SK-N-SH (cell line): Measurements from ENCODE around the gene CNKSR2. TPM values are rescaled to one million over a fixed set of nuclear protein-coding genes. Genes with fewer than 3 reads are reported as not detected.

Source experiments
- CTCF ChIA-PET: fragments of 300-600, 350-600 bp; formaldehyde crosslinking; extraction: SDS; loops from one replicate; lab custom pipeline; 2021; lab: Yijun Ruan, JAX
- POLR2A ChIA-PET: fragments of 350-600 bp; sonication (Branson Sonifier 250); formaldehyde crosslinking; extraction: SDS; loops from one replicate; lab custom pipeline; 2020; ENCODE audit warnings: antibody characterized with exemption, inconsistent platforms; lab: Yijun Ruan, JAX
- DNase-seq: peaks from one replicate; pipeline ENCODE4 v3.0.0; 2012
- H2AFZ ChIP-seq: fragments of 200-600 bp; sonication (generic); 2 replicates; pipeline ENCODE4 v1.8.1; 2016; ENCODE audit warnings: antibody characterized with exemption, mild to moderate bottlenecking, low read depth
- H3F3A ChIP-seq: fragments of 200-600 bp; sonication (generic); replicated peaks from 2 replicates; pipeline ENCODE3; 2016; ENCODE audit warnings: antibody characterized with exemption, mild to moderate bottlenecking; ENCODE audit not compliant: insufficient read depth
- H3K27ac ChIP-seq, 2 experiments: fragments of 200-500 bp in 1 of 2; fragments of 200-600 bp in 1 of 2; sonication (Bioruptor generic) in 1 of 2; sonication (generic), shearing (Covaris generic) in 1 of 2; 2 replicates each; pipeline versions ENCODE4 v1.5.1 to v1.6.1; 2014 to 2016; ENCODE audit warnings: low read depth in 2 of 2, inconsistent platforms in 1 of 2, low read length in 1 of 2, mild to moderate bottlenecking in 1 of 2, mixed read lengths in 1 of 2
- H3K27me3 ChIP-seq: fragments of 200-600 bp; sonication (generic), shearing (Covaris generic); 2 replicates; pipeline ENCODE4 v1.6.1; 2016; ENCODE audit warnings: mixed run types; ENCODE audit not compliant: insufficient read depth
- H3K36me3 ChIP-seq, 2 experiments: fragments of 200-500 bp in 1 of 2; fragments of 200-600 bp in 1 of 2; sonication (Bioruptor generic) in 1 of 2; sonication (generic) in 1 of 2; replicated peaks in 1 of 2; 2 replicates each; pipeline versions ENCODE3 to v1.5.1; 2014 to 2016; ENCODE audit warnings: low read length in 1 of 2, mild to moderate bottlenecking in 1 of 2; ENCODE audit not compliant: insufficient read depth in 2 of 2, control insufficient read depth in 1 of 2
- H3K4me1 ChIP-seq, 2 experiments: fragments of 200-500 bp in 1 of 2; fragments of 200-600 bp in 1 of 2; sonication (Bioruptor generic) in 1 of 2; sonication (generic), shearing (Covaris generic) in 1 of 2; 2 replicates each; pipeline versions ENCODE4 v1.5.1 to v1.6.1; 2014 to 2016; ENCODE audit warnings: low read depth in 1 of 2, low read length in 1 of 2, mixed run types in 1 of 2; ENCODE audit not compliant: insufficient read depth in 2 of 2, control insufficient read depth in 1 of 2
- H3K4me2 ChIP-seq: fragments of 200-600 bp; sonication (generic), shearing (Covaris generic); 2 replicates; pipeline ENCODE4 v1.6.1; 2017; ENCODE audit warnings: mixed run types
- H3K4me3 ChIP-seq, 2 experiments: fragments of 200-500 bp in 1 of 2; fragments of 200-600 bp in 1 of 2; sonication (Bioruptor generic) in 1 of 2; sonication (generic), shearing (Covaris generic) in 1 of 2; 2 replicates each; pipeline versions ENCODE4 v1.5.1 to v1.8.1; 2014 to 2016; ENCODE audit warnings: low read depth in 2 of 2, inconsistent platforms in 1 of 2, low read length in 1 of 2, mild to moderate bottlenecking in 1 of 2, mixed read lengths in 1 of 2, moderate library complexity in 1 of 2
- H3K79me2 ChIP-seq: fragments of 200-600 bp; sonication (generic); 2 replicates; pipeline ENCODE4 v1.8.1; 2017; ENCODE audit warnings: mild to moderate bottlenecking; ENCODE audit not compliant: insufficient read depth
- H3K9ac ChIP-seq: fragments of 200-600 bp; sonication (generic); 2 replicates; pipeline ENCODE4 v1.6.1; 2017; ENCODE audit warnings: mixed run types
- H3K9me2 ChIP-seq: fragments of 200-600 bp; sonication (generic); 2 replicates; pipeline ENCODE4 v1.6.1; 2017; ENCODE audit warnings: mixed run types
- H3K9me3 ChIP-seq: fragments of 200-600 bp; sonication (generic); 2 replicates; pipeline ENCODE4 v1.6.1; 2017; ENCODE audit warnings: mixed run types, mild to moderate bottlenecking, moderate library complexity
- H4K20me1 ChIP-seq: fragments of 200-600 bp; sonication (generic); 2 replicates; pipeline ENCODE4 v1.6.1; 2017; ENCODE audit warnings: mild to moderate bottlenecking, mixed run types; ENCODE audit not compliant: insufficient read depth
- ELF1 ChIP-seq: IDR thresholded peaks from 2 replicates; pipeline ENCODE4 v1.4.0; 2012
- EP300 ChIP-seq, 2 experiments: IDR thresholded peaks; 2 replicates each; pipeline versions ENCODE4 v1.4.0 to v1.6.1; 2012; ENCODE audit warnings: borderline replicate concordance in 1 of 2, low read depth in 1 of 2, low read length in 1 of 2
- FOXJ3 ChIP-seq: sonication (generic); formaldehyde crosslinking; IDR thresholded peaks from 2 replicates; pipeline ENCODE4 v1.5.1; 2020; ENCODE audit warnings: mild to moderate bottlenecking, missing genetic modification reagents
- FOXM1 ChIP-seq: IDR thresholded peaks from 2 replicates; pipeline ENCODE4 v1.4.0; 2012; ENCODE audit warnings: low read depth, mild to moderate bottlenecking
- GABPA ChIP-seq: IDR thresholded peaks from 2 replicates; pipeline ENCODE4 v1.4.0; 2012; ENCODE audit warnings: low read depth, mild to moderate bottlenecking
- GATA2 ChIP-seq: sonication (generic); formaldehyde crosslinking; IDR thresholded peaks from 2 replicates; pipeline ENCODE4 v1.5.0; 2020; ENCODE audit warnings: mild to moderate bottlenecking, missing genetic modification reagents
- NFIC ChIP-seq: IDR thresholded peaks from 2 replicates; pipeline ENCODE4 v1.4.0; 2012; ENCODE audit warnings: borderline replicate concordance
- POLR2AphosphoS5 ChIP-seq: IDR thresholded peaks from 2 replicates; pipeline ENCODE4 v1.6.1; 2012; ENCODE audit warnings: low read depth, low read length
- RXRA ChIP-seq: IDR thresholded peaks from 2 replicates; pipeline ENCODE4 v1.4.0; 2012; ENCODE audit warnings: low read depth, mild to moderate bottlenecking, borderline replicate concordance
- SIN3A ChIP-seq: IDR thresholded peaks from 2 replicates; pipeline ENCODE4 v1.6.1; 2012; ENCODE audit warnings: low read depth, mild to moderate bottlenecking, low read length, moderate library complexity, borderline replicate concordance
- SMC3 ChIP-seq: IDR thresholded peaks from 2 replicates; pipeline ENCODE4 v1.6.1; 2012; ENCODE audit warnings: low read depth, low read length, improper control_type of control experiment
- TEAD4 ChIP-seq: IDR thresholded peaks from 2 replicates; pipeline ENCODE4 v1.4.0; 2012; ENCODE audit warnings: mild to moderate bottlenecking, borderline replicate concordance; ENCODE audit not compliant: insufficient read depth
- YY1 ChIP-seq: IDR thresholded peaks from 2 replicates; pipeline ENCODE4 v1.4.0; 2012; ENCODE audit warnings: low read depth, mild to moderate bottlenecking
- WGBS: methylation state at CpG from one replicate; pipeline ENCODE4 v1.1.6; 2017; ENCODE audit warnings: low lambda C conversion rate; 5-methylcytosine and 5-hydroxymethylcytosine counted together
- polyA plus RNA-seq, 3 experiments: library from polyadenylated mRNA; depleted of rRNA; stranded (reverse); fragments of >200 nt; gene quantifications; 2 replicates each; pipeline ENCODE4 v1.2.3, GENCODE V29; 2012
- TF ChIP-seq, protein P1 (sequence below): IDR thresholded peaks from 2 replicates; pipeline ENCODE4 v1.6.1; 2012; ENCODE audit warnings: mild to moderate bottlenecking, low read depth, low read length, moderate library complexity
- TF ChIP-seq, protein P2 (sequence below): IDR thresholded peaks from 2 replicates; pipeline ENCODE4 v1.4.0; 2012; ENCODE audit warnings: low read depth, borderline replicate concordance
- TF ChIP-seq, protein P3 (sequence below): fragments of 200-600 bp; sonication (generic); IDR thresholded peaks from 2 replicates; pipeline ENCODE4 v1.6.1; 2017; ENCODE audit warnings: antibody characterized with exemption, mild to moderate bottlenecking, moderate library complexity
- TF ChIP-seq, protein P4 (sequence below): IDR thresholded peaks from 2 replicates; pipeline ENCODE4; 2012

The CNKSR2 gene
- polyA plus RNA-seq, 1 of the 3 experiments (the other 2 are of a cell fraction): 0.03 TPM

DNA sequence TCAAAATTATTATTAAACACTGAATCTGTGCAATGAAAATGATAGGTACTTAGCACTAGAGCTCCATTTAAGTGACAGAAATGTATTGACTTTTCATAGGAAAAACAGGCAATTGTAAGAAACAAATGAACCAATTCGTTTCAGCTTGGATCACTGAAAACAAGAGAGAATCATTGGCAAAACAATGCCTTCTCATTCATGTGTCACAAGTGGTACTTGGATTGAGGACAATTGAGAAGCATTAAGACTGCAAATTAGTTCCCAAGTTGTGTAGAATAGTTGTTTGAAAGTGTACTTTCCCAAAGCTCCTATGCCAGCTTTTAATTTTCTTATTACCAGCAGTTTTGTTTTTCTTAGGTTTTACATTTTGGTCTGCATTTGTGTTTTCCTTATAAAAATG lies 20.6 kb downstream of the CNKSR2 start (continued):
- TF ChIP-seq SIN3A (no peak), FOXJ3 (no peak), TEAD4 (no peak)
- TF ChIP-seq, protein P1, sequence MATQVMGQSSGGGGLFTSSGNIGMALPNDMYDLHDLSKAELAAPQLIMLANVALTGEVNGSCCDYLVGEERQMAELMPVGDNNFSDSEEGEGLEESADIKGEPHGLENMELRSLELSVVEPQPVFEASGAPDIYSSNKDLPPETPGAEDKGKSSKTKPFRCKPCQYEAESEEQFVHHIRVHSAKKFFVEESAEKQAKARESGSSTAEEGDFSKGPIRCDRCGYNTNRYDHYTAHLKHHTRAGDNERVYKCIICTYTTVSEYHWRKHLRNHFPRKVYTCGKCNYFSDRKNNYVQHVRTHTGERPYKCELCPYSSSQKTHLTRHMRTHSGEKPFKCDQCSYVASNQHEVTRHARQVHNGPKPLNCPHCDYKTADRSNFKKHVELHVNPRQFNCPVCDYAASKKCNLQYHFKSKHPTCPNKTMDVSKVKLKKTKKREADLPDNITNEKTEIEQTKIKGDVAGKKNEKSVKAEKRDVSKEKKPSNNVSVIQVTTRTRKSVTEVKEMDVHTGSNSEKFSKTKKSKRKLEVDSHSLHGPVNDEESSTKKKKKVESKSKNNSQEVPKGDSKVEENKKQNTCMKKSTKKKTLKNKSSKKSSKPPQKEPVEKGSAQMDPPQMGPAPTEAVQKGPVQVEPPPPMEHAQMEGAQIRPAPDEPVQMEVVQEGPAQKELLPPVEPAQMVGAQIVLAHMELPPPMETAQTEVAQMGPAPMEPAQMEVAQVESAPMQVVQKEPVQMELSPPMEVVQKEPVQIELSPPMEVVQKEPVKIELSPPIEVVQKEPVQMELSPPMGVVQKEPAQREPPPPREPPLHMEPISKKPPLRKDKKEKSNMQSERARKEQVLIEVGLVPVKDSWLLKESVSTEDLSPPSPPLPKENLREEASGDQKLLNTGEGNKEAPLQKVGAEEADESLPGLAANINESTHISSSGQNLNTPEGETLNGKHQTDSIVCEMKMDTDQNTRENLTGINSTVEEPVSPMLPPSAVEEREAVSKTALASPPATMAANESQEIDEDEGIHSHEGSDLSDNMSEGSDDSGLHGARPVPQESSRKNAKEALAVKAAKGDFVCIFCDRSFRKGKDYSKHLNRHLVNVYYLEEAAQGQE: no peak

DNA sequence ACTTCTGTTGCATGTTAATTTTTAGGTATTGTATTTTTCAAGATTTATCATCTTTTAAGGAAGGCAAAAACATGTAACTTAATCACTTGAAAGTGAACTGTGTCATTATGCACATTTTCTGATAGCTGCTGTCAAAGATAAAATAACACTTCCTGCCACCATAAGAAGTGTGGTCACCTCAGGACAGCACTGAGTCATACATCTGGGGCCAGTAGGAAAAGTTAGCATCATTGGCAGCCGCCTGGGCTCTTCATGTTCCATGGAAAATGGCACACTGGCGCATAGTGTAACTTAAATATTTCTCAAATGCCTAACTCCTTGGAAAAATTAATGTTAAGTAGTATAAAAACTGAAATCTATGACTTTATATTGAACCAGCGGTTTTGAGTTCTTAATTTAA lies 24.2 kb downstream of the CNKSR2 start:
- ChIA-PET CTCF (no interaction called here), POLR2A (no interaction called here)
- Histone ChIP-seq H3K9me2 (no peaks in the 10 kb centered on the region; the same call in 1 of the 2 replicates), H3K9ac (no peak overlapping the region), H4K20me1 (no peaks in the 10 kb centered on the region), H3K36me3 (no peaks in the 10 kb centered on the region), H3K4me3 (no peak overlapping the region), H3F3A (no peaks in the 10 kb centered on the region), H3K27ac (no peak overlapping the region), H3K79me2 (no peaks in the 10 kb centered on the region), H2AFZ (no peak overlapping the region), H3K9me3 (no peaks in the 10 kb centered on the region), H3K4me2 (no peak overlapping the region), H3K27me3 (no peaks in the 10 kb centered on the region), H3K4me1 (no peaks in the 10 kb centered on the region)
- no peak for DNase-seq
- WGBS: 34% methylated on average over 3 of the region's 3 CpGs
- TF ChIP-seq EP300 (IDR thresholded peaks at IDR 0.05; ENCODE audit: borderline replicate concordance in 1 of 2, low read depth in 1 of 2, low read length in 1 of 2): no peak
- no peak for TF ChIP-seq NFIC
- no peak for TF ChIP-seq ELF1
- no peak for TF ChIP-seq GABPA
- TF ChIP-seq FOXM1: no peak
- TF ChIP-seq POLR2AphosphoS5: no peak
- TF ChIP-seq RXRA: no peak
- TF ChIP-seq SMC3: no peak

DNA sequence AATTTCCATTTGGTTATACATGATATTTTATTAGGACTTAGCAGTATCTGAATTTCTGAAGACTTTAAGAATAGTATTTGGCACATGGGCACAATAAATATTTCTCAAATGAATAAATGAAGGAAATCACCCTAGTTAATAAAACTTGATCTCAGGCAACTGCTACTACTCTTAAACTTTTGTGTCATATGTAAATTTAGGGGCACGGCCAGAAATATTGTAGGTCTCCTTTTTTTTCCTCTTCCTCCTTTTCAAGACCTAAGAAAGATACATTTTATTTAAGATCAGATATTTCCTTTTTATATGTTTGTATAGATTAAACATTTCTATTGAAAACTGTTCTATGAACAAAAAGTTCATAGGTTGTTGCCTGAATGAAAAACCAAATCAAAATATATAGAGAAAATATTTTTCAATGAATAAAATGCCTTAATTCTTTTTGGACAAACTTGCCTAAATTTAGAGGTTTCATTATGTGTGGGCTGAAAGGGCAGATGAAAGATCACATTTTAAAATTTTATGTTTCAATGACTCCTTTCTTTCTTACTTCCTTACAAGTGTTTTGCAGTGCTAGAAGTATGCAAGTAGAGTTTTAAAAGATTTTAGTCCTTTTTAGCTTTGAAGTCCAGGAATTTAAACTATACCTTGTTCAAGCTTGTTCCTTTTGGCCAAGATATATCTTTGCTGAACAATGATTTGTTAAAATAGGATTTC lies 26.3 kb downstream of the CNKSR2 start:
- H3K79me2 ChIP-seq: no peaks in the 10 kb centered on the region
- no peak for DNase-seq
- H3K4me3 ChIP-seq: no peak overlapping the region
- ChIA-PET POLR2A (no interaction called here), CTCF (no interaction called here)
- H3K27me3 ChIP-seq: no peaks in the 10 kb centered on the region
- H3K4me2 ChIP-seq: no peak overlapping the region
- H3K9me2 ChIP-seq: no peaks in the 10 kb centered on the region; the same call in 1 of the 2 replicates
- H2AFZ ChIP-seq: no peak overlapping the region
- H3K4me1 ChIP-seq: no peaks in the 10 kb centered on the region
- H3K9ac ChIP-seq: no peak overlapping the region
- 36% methylated on average over 1 of the region's 1 CpG for WGBS
- H4K20me1 ChIP-seq: no peaks in the 10 kb centered on the region
- no peaks in the 10 kb centered on the region for H3F3A ChIP-seq
- H3K36me3 ChIP-seq: no peaks in the 10 kb centered on the region
- no peak overlapping the region for H3K27ac ChIP-seq
- H3K9me3 ChIP-seq: no peaks in the 10 kb centered on the region
- TF ChIP-seq FOXM1: no peak
- TF ChIP-seq SIN3A: no peak
- TF ChIP-seq, protein P2, sequence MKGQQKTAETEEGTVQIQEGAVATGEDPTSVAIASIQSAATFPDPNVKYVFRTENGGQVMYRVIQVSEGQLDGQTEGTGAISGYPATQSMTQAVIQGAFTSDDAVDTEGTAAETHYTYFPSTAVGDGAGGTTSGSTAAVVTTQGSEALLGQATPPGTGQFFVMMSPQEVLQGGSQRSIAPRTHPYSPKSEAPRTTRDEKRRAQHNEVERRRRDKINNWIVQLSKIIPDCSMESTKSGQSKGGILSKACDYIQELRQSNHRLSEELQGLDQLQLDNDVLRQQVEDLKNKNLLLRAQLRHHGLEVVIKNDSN: no peak
- TF ChIP-seq GATA2 (CRISPR knock-in tag): no peak
- TF ChIP-seq YY1: no peak
- TF ChIP-seq, protein P3, sequence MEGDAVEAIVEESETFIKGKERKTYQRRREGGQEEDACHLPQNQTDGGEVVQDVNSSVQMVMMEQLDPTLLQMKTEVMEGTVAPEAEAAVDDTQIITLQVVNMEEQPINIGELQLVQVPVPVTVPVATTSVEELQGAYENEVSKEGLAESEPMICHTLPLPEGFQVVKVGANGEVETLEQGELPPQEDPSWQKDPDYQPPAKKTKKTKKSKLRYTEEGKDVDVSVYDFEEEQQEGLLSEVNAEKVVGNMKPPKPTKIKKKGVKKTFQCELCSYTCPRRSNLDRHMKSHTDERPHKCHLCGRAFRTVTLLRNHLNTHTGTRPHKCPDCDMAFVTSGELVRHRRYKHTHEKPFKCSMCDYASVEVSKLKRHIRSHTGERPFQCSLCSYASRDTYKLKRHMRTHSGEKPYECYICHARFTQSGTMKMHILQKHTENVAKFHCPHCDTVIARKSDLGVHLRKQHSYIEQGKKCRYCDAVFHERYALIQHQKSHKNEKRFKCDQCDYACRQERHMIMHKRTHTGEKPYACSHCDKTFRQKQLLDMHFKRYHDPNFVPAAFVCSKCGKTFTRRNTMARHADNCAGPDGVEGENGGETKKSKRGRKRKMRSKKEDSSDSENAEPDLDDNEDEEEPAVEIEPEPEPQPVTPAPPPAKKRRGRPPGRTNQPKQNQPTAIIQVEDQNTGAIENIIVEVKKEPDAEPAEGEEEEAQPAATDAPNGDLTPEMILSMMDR: no peak
- TF ChIP-seq ELF1: no peak
- TF ChIP-seq, protein P4, sequence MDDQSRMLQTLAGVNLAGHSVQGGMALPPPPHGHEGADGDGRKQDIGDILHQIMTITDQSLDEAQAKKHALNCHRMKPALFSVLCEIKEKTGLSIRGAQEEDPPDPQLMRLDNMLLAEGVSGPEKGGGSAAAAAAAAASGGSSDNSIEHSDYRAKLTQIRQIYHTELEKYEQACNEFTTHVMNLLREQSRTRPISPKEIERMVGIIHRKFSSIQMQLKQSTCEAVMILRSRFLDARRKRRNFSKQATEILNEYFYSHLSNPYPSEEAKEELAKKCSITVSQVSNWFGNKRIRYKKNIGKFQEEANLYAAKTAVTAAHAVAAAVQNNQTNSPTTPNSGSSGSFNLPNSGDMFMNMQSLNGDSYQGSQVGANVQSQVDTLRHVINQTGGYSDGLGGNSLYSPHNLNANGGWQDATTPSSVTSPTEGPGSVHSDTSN: no peak
